Esophagus muscularis mucosa (tissue), 4 donors: ENCODE measurements around the gene KIAA1191.

Experiments used
- CTCF ChIP-seq, 3 experiments: fragments of 200-600 bp in 2 of 3; fragments of 450-650 bp in 1 of 3; sonication (generic) in 2 of 3; IDR thresholded peaks; one replicate each; pipeline ENCODE4 v1.5.1; 2017 to 2019; ENCODE audit warnings: antibody characterized with exemption in 3 of 3, mild to moderate bottlenecking in 2 of 3, moderate library complexity in 1 of 3
- EP300 ChIP-seq: sonication (generic); formaldehyde crosslinking; IDR thresholded peaks from one replicate; pipeline ENCODE4 v1.6.1; 2017; ENCODE audit warnings: antibody characterized with exemption
- POLR2A ChIP-seq: fragments of 450-650 bp; IDR thresholded peaks from one replicate; pipeline ENCODE4 v1.6.1; 2017; ENCODE audit warnings: antibody characterized with exemption, moderate library complexity, mild to moderate bottlenecking, low read depth
- POLR2AphosphoS5 ChIP-seq, 2 donors: sonication (generic); formaldehyde crosslinking; IDR thresholded peaks; one replicate each; pipeline ENCODE4 v1.6.1; 2017; ENCODE audit warnings: antibody characterized with exemption in 2 of 2

GRCh38 chr5:176382721-176383120 is 21.2 kb upstream of the KIAA1191 start:
- TF ChIP-seq CTCF (IDR thresholded peaks at IDR 0.05) (no peak), POLR2A (no peak), POLR2AphosphoS5 (IDR thresholded peaks at IDR 0.05) (no peak), EP300 (no peak)
